ENCODE data around the gene TMEM176B.

Gene TMEM176B

GRCh38 chr7:150753239-150753638, 46.9 kb downstream of the TMEM176B start:
- ATAC-seq: no peak
- peak; percentile 8 for DNase-seq

GRCh38 chr7:150751702-150752101, 48.5 kb downstream of the TMEM176B start:
- DNase-seq: no peak
- no peak for ATAC-seq

- DNase-seq (no peak), ATAC-seq (no peak)
Measured at GRCh38 chr7:150748376-150748775, 51.8 kb downstream of the TMEM176B start.

GRCh38 chr7:150746921-150747320, 53.2 kb downstream of the TMEM176B start:
- no peak for ATAC-seq
- DNase-seq: no peak

- ATAC-seq: no peak
- no peak for DNase-seq
Measured at GRCh38 chr7:150745876-150746275, 54.3 kb downstream of the TMEM176B start.

- no peak for ATAC-seq
- DNase-seq: peak; percentile 13
Measured at GRCh38 chr7:150745086-150745485, 55.1 kb downstream of the TMEM176B start.

GRCh38 chr7:150744041-150744656, 56.0 kb downstream of the TMEM176B start:
- DNase-seq (peak; percentile 13), ATAC-seq (peak; percentile 12)

- DNase-seq (peak; percentile 47), ATAC-seq (no peak)
Measured at GRCh38 chr7:150742286-150742968, 57.7 kb downstream of the TMEM176B start.
